A549 (cell line): Measurements from ENCODE around the gene FNIP1.

Experiments
- SREBF2 ChIP-seq: fragments of 450-650 bp; IDR thresholded peaks from 2 replicates; pipeline ENCODE4 v1.6.1; 2014; ENCODE audit warnings: mild to moderate bottlenecking, moderate library complexity
- TF ChIP-seq, protein P1 (sequence below): fragments of >200 bp; sonication (Bioruptor Twin); formaldehyde crosslinking; IDR thresholded peaks from 3 replicates; pipeline ENCODE4 v1.6.1; 2016

GRCh38 chr5:131647048-131647769 lies 149.6 kb downstream of the FNIP1 start:
- no peak for TF ChIP-seq SREBF2
- TF ChIP-seq, protein P1, sequence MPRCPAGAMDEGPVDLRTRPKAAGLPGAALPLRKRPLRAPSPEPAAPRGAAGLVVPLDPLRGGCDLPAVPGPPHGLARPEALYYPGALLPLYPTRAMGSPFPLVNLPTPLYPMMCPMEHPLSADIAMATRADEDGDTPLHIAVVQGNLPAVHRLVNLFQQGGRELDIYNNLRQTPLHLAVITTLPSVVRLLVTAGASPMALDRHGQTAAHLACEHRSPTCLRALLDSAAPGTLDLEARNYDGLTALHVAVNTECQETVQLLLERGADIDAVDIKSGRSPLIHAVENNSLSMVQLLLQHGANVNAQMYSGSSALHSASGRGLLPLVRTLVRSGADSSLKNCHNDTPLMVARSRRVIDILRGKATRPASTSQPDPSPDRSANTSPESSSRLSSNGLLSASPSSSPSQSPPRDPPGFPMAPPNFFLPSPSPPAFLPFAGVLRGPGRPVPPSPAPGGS, result no peak
